H1 (cell line): Measurements from ENCODE around the gene TNRC6C. TPM values are rescaled to one million over a fixed set of nuclear protein-coding genes. Genes with fewer than 3 reads are reported as not detected.

Experiments
- CTCF ChIA-PET: fragments of 300-600 bp; sonication (Branson Sonifier 250); formaldehyde crosslinking; loops from one replicate; lab custom pipeline; 2021; ENCODE audit not compliant: partially characterized antibody; lab: Charles Lee
- POLR2A ChIA-PET: fragments of 300-600 bp; sonication (Branson Sonifier 250); formaldehyde crosslinking; loops from one replicate; lab custom pipeline; 2021; ENCODE audit warnings: inconsistent platforms; ENCODE audit not compliant: partially characterized antibody; lab: Charles Lee
- DNase-seq, 2 experiments: peaks; one replicate each; pipeline versions ENCODE4 v3.0.0 to v3.0.0-alpha.2; 2010 to 2022; ENCODE audit warnings: low spot score in 2 of 2, low read depth in 1 of 2, mixed read lengths in 1 of 2
- FAIRE-seq: peaks from 2 replicates; lab custom pipeline; 2011; peaks lifted over from hg19 to GRCh38; lab: Jason Lieb, UNC
- H2AFZ ChIP-seq: 2 replicates; pipeline ENCODE4 v1.8.1; 2012; ENCODE audit warnings: low read length, inconsistent platforms
- H2AK5ac ChIP-seq: 2 replicates; pipeline ENCODE4 v1.6.1; 2013; ENCODE audit warnings: low read depth, low read length
- H2BK120ac ChIP-seq: replicated peaks from 2 replicates; pipeline ENCODE3; 2013; ENCODE audit warnings: low read depth, low read length, inconsistent platforms
- H2BK12ac ChIP-seq: 2 replicates; pipeline ENCODE4 v1.6.1; 2013; ENCODE audit warnings: low read depth, low read length
- H2BK15ac ChIP-seq: 2 replicates; pipeline ENCODE4 v1.6.1; 2013; ENCODE audit warnings: low read length
- H2BK20ac ChIP-seq: 2 replicates; pipeline ENCODE4 v1.6.1; 2013; ENCODE audit warnings: low read length
- H2BK5ac ChIP-seq: 2 replicates; pipeline ENCODE4 v1.6.1; 2013; ENCODE audit warnings: low read depth, low read length
- H3K14ac ChIP-seq: 2 replicates; pipeline ENCODE4 v1.6.1; 2013; ENCODE audit warnings: inconsistent platforms; ENCODE audit not compliant: insufficient read length
- H3K18ac ChIP-seq: 2 replicates; pipeline ENCODE4 v1.6.1; 2013; ENCODE audit warnings: low read length; ENCODE audit errors: extremely low read depth
- H3K23ac ChIP-seq: 2 replicates; pipeline ENCODE4 v1.6.1; 2013; ENCODE audit warnings: inconsistent platforms; ENCODE audit not compliant: insufficient read length
- H3K23me2 ChIP-seq: 2 replicates; pipeline ENCODE4 v1.6.1; 2013; ENCODE audit warnings: low read depth, low read length
- H3K27ac ChIP-seq: 2 replicates; pipeline ENCODE4 v1.6.1; 2011; ENCODE audit warnings: low read depth, low read length, inconsistent platforms
- H3K27me3 ChIP-seq, 4 experiments: replicated peaks in 1 of 4; 1 replicate in 1 of 4; 2 replicates in 3 of 4; pipeline versions ENCODE4 v1.6.1 to v1.8.1; 2011 to 2013; ENCODE audit warnings: low read length in 3 of 4, mild to moderate bottlenecking in 3 of 4, inconsistent platforms in 2 of 4, mixed read lengths in 2 of 4, moderate library complexity in 1 of 4; ENCODE audit not compliant: control insufficient read depth in 3 of 4, insufficient read depth in 3 of 4; ENCODE audit errors: extremely low read depth in 1 of 4
- H3K36me3 ChIP-seq, 4 experiments: 2 replicates each; pipeline versions ENCODE4 v1.6.1 to v1.8.1; 2011 to 2013; ENCODE audit warnings: mild to moderate bottlenecking in 4 of 4, low read length in 3 of 4, moderate library complexity in 2 of 4, control low read depth in 1 of 4, inconsistent platforms in 1 of 4; ENCODE audit not compliant: insufficient read depth in 4 of 4, control insufficient read depth in 2 of 4
- H3K4ac ChIP-seq: replicated peaks from 2 replicates; pipeline ENCODE3; 2013; ENCODE audit warnings: low read length, low read depth, mixed read lengths, inconsistent platforms; ENCODE audit not compliant: insufficient read length
- H3K4me1 ChIP-seq, 4 experiments: replicated peaks in 1 of 4; 1 replicate in 1 of 4; 2 replicates in 3 of 4; pipeline versions ENCODE4 v1.6.1 to v1.8.1; 2011 to 2013; ENCODE audit warnings: low read length in 3 of 4, inconsistent platforms in 2 of 4, mixed read lengths in 1 of 4; ENCODE audit not compliant: insufficient read depth in 4 of 4, control insufficient read depth in 3 of 4
- H3K4me2 ChIP-seq, 2 experiments: 2 replicates each; pipeline versions ENCODE4 v1.6.1 to v1.8.1; 2011 to 2013; ENCODE audit warnings: low read depth in 2 of 2, low read length in 2 of 2, control low read depth in 1 of 2, inconsistent platforms in 1 of 2, mild to moderate bottlenecking in 1 of 2; ENCODE audit not compliant: insufficient read depth in 1 of 2
- H3K4me3 ChIP-seq, 4 experiments: fragments of 200-600, 300-600 bp in 1 of 4; sonication (generic), shearing (Covaris generic), sonication (Bioruptor Twin) in 1 of 4; 2 replicates each; pipeline versions ENCODE4 v1.5.1 to v1.8.1; 2011 to 2016; ENCODE audit warnings: low read length in 4 of 4, low read depth in 3 of 4, control low read depth in 2 of 4, inconsistent platforms in 2 of 4, mild to moderate bottlenecking in 2 of 4, mixed read lengths in 1 of 4, moderate library complexity in 1 of 4; ENCODE audit not compliant: insufficient read depth in 2 of 4; ENCODE audit errors: extremely low read depth in 1 of 4
- H3K56ac ChIP-seq: replicated peaks from 2 replicates; pipeline ENCODE3; 2013; ENCODE audit warnings: low read depth, mild to moderate bottlenecking, mixed read lengths, low read length, inconsistent platforms; ENCODE audit not compliant: insufficient read length
- H3K79me1 ChIP-seq: 2 replicates; pipeline ENCODE4 v1.6.1; 2013; ENCODE audit warnings: low read depth, low read length, control low read depth
- H3K79me2 ChIP-seq, 2 experiments: 2 replicates each; pipeline versions ENCODE4 v1.6.1 to v1.8.1; 2012 to 2013; ENCODE audit warnings: low read length in 2 of 2, mild to moderate bottlenecking in 2 of 2, inconsistent platforms in 1 of 2; ENCODE audit not compliant: insufficient read depth in 2 of 2, control insufficient read depth in 1 of 2
- H3K9ac ChIP-seq, 4 experiments: replicated peaks in 1 of 4; 1 replicate in 1 of 4; 2 replicates in 3 of 4; pipeline versions ENCODE4 v1.6.1 to v1.8.1; 2011 to 2013; ENCODE audit warnings: low read depth in 3 of 4, low read length in 3 of 4, control low read depth in 2 of 4, mild to moderate bottlenecking in 2 of 4, moderate library complexity in 2 of 4, inconsistent platforms in 1 of 4; ENCODE audit errors: extremely low read depth in 1 of 4
- H3K9me3 ChIP-seq, 2 experiments: 2 replicates each; pipeline versions ENCODE4 v1.6.1 to v1.8.1; 2012 to 2013; ENCODE audit warnings: mild to moderate bottlenecking in 2 of 2, moderate library complexity in 2 of 2, control low read depth in 1 of 2, inconsistent platforms in 1 of 2, low read depth in 1 of 2, low read length in 1 of 2, mixed read lengths in 1 of 2; ENCODE audit not compliant: insufficient read depth in 2 of 2
- H4K20me1 ChIP-seq, 2 experiments: replicated peaks in 1 of 2; 2 replicates each; pipeline versions ENCODE3 to v1.8.1; 2011 to 2013; ENCODE audit warnings: inconsistent platforms in 2 of 2, low read length in 2 of 2, mild to moderate bottlenecking in 1 of 2; ENCODE audit not compliant: insufficient read depth in 2 of 2, control insufficient read depth in 1 of 2
- H4K5ac ChIP-seq: 2 replicates; pipeline ENCODE4 v1.6.1; 2013; ENCODE audit warnings: low read length, low read depth, mixed read lengths, inconsistent platforms; ENCODE audit not compliant: insufficient read length
- H4K8ac ChIP-seq: 2 replicates; pipeline ENCODE4 v1.8.0; 2013; ENCODE audit warnings: mild to moderate bottlenecking, moderate library complexity, low read length, inconsistent platforms; ENCODE audit not compliant: insufficient read depth; ENCODE audit errors: extremely low read depth
- H4K91ac ChIP-seq: replicated peaks from 2 replicates; pipeline ENCODE3; 2013; ENCODE audit warnings: low read length, mixed read lengths, inconsistent platforms; ENCODE audit not compliant: insufficient read length
- CHD2 ChIP-seq: IDR thresholded peaks from 2 replicates; pipeline ENCODE4 v1.6.1; 2012; ENCODE audit warnings: low read length, improper control_type of control experiment
- CREB1 ChIP-seq: IDR thresholded peaks from 2 replicates; pipeline ENCODE4 v1.6.1; 2012; ENCODE audit warnings: inconsistent platforms
- EP300 ChIP-seq, 2 experiments: IDR thresholded peaks; 1 replicate in 1 of 2; 2 replicates in 1 of 2; pipeline ENCODE4 v1.6.1; 2011 to 2012; ENCODE audit warnings: low read depth in 2 of 2, low read length in 2 of 2, mild to moderate bottlenecking in 2 of 2, borderline replicate concordance in 1 of 2, inconsistent platforms in 1 of 2, moderate library complexity in 1 of 2
- FOSL1 ChIP-seq: IDR thresholded peaks from 2 replicates; pipeline ENCODE4 v1.6.1; 2011; ENCODE audit warnings: mild to moderate bottlenecking, low read depth, low read length, moderate library complexity; ENCODE audit not compliant: insufficient read depth
- GTF2F1 ChIP-seq: IDR thresholded peaks from 2 replicates; pipeline ENCODE4 v1.6.1; 2012; ENCODE audit warnings: low read depth, low read length, improper control_type of control experiment, borderline replicate concordance
- KDM1A ChIP-seq: fragments of 200-600, 300-600 bp; sonication (generic); IDR thresholded peaks from 2 replicates; pipeline ENCODE4 v1.7.1; 2016; ENCODE audit warnings: mild to moderate bottlenecking, low read length, borderline replicate concordance
- KDM4A ChIP-seq: IDR thresholded peaks from one replicate; pipeline ENCODE4 v1.7.1; 2012; ENCODE audit warnings: low read depth, mild to moderate bottlenecking, moderate library complexity, low read length, inconsistent platforms; ENCODE audit not compliant: severe bottlenecking
- MAFK ChIP-seq: IDR thresholded peaks from 2 replicates; pipeline ENCODE4 v1.6.1; 2012; ENCODE audit warnings: low read depth, mild to moderate bottlenecking, improper control_type of control experiment, low read length
- POLR2A ChIP-seq, 2 experiments: IDR thresholded peaks; 1 replicate in 1 of 2; 2 replicates in 1 of 2; pipeline ENCODE4 v1.6.1; 2011; ENCODE audit warnings: low read depth in 2 of 2, low read length in 2 of 2, mild to moderate bottlenecking in 2 of 2; ENCODE audit errors: control extremely low read depth in 1 of 2
- POU5F1 ChIP-seq: IDR thresholded peaks from 2 replicates; pipeline ENCODE4 v1.6.1; 2011; ENCODE audit warnings: low read depth, mild to moderate bottlenecking, low read length, moderate library complexity
- RFX5 ChIP-seq: IDR thresholded peaks from 2 replicates; pipeline ENCODE4 v1.6.1; 2011; ENCODE audit warnings: low read depth, low read length, improper control_type of control experiment, borderline replicate concordance
- SIX5 ChIP-seq: IDR thresholded peaks from 2 replicates; pipeline ENCODE4 v1.6.1; 2011; ENCODE audit warnings: mild to moderate bottlenecking, low read depth, low read length
- TAF1 ChIP-seq: IDR thresholded peaks from 2 replicates; pipeline ENCODE4 v1.6.1; 2011; ENCODE audit warnings: mild to moderate bottlenecking, low read depth, low read length
- TBP ChIP-seq: IDR thresholded peaks from 2 replicates; pipeline ENCODE4 v1.6.1; 2011; ENCODE audit warnings: low read depth, low read length, improper control_type of control experiment
- TEAD4 ChIP-seq: IDR thresholded peaks from 2 replicates; pipeline ENCODE4 v1.6.1; 2012; ENCODE audit warnings: low read depth, low read length, inconsistent platforms, mixed read lengths
- ZNF274 ChIP-seq: IDR thresholded peaks from 2 replicates; pipeline ENCODE4 v1.7.0; 2012; ENCODE audit warnings: low read length, borderline replicate concordance; ENCODE audit errors: extremely low read depth
- WGBS, 2 experiments: shearing (Covaris generic) in 1 of 2; methylation state at CpG; one replicate each; pipeline versions ENCODE4 v1.1.6 to v1.1.7; 2013 to 2015; ENCODE audit warnings: low lambda C conversion rate in 2 of 2, mixed read lengths in 2 of 2, inconsistent platforms in 1 of 2, low coverage in 1 of 2, missing lambda C conversion rate in 1 of 2; ENCODE audit not compliant: insufficient replicate concordance in 2 of 2, insufficient coverage in 1 of 2, insufficient read length in 1 of 2; ENCODE audit errors: extremely low coverage in 1 of 2, missing lambda C conversion rate in 1 of 2; 5-methylcytosine and 5-hydroxymethylcytosine counted together
- polyA plus RNA-seq, 7 experiments: library from polyadenylated mRNA; depleted of rRNA in 3 of 7; stranded (reverse) in 5 of 7; unstranded in 2 of 7; fragments of >200 nt in 5 of 7; fragments of 200-250 nt in 2 of 7; gene quantifications; 1 replicate in 5 of 7; 2 replicates in 1 of 7; 4 replicates in 1 of 7; pipeline versions ENCODE4 v1.2.1 to v1.2.3, GENCODE V29; 2011 to 2013; ENCODE audit warnings: missing spikeins in 2 of 7, mixed read lengths in 2 of 7
- total RNA-seq: library from RNA; stranded (reverse); fragmentation: NEBNext Ultra II Directional; extraction: Animal tissue kit (Norgen Biotek cat#: 25700); gene quantifications from 2 replicates; pipeline ENCODE4 v1.2.1, GENCODE V29; 2021

Gene TNRC6C
- total and polyA plus RNA-seq, 2 of the 8 experiments (the other 6 are each of a cell fraction or from before 2014, with no cell fraction given), result 2.8 to 28.9 TPM

DNA sequence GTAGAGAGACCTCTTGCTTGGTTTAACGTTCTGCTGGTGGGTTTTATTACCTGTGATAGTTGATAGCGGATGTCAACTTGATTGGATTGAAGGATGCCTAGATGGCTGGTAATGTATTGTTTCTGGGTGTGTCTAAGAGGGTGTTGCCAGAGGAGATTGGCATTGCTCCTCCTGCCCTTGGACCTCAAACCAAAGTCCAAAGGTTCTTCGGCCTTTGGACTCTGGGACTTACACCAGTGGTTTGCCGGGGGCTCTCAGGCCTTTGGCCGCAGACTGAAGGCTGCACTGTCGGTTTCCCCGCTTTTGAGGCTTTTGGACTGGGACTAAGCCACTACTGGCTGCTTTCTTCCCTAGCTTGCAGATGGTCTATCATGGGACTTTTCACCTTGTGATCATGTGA lies 17.5 kb upstream of the TNRC6C start:
- Histone ChIP-seq H4K5ac (no peak overlapping the region), H2BK120ac (no peak overlapping the region), H3K4me2 (no peak overlapping the region), H2BK15ac (0 out of 2 replicates have a peak overlapping the region, but pooled peaks have one; percentile 65), H2AK5ac (no peak overlapping the region), H3K56ac (no peak overlapping the region), H4K91ac (no peak overlapping the region), H3K18ac (no peak overlapping the region), H3K14ac (no peak overlapping the region), H4K8ac (no peak overlapping the region), H3K36me3 (no peaks in the 10 kb centered on the region), H3K23me2 (no peaks in the 10 kb centered on the region), H2BK20ac (no peak overlapping the region), H3K23ac (no peak overlapping the region), H3K27ac (no peak overlapping the region), H2AFZ (no peak overlapping the region), H3K27me3 (peaks cover 0 to 2% (median 0%) of the 10 kb centered on the region in 4 experiments; a peak in 1 of 7 replicates), H2BK5ac (no peak overlapping the region), H3K4me1 (peaks cover 0 to 7% (median 0%) of the 10 kb centered on the region in 4 experiments; a peak in 4 of 7 replicates), H3K4me3 (no peak overlapping the region), H3K9me3 (no peaks in the 10 kb centered on the region), H2BK12ac (no peak overlapping the region), H3K9ac (no peak overlapping the region), H3K4ac (no peak overlapping the region), H4K20me1 (no peaks in the 10 kb centered on the region), H3K79me2 (no peaks in the 10 kb centered on the region), H3K79me1 (no peaks in the 10 kb centered on the region)
- no peak for DNase-seq
- POLR2A ChIA-PET, result interaction anchor here (5.8 to 10.3 kb wide), 2 partner anchors 15 to 16 kb away, joined by 42 to 100 read pairs; partner anchors contain the start of gene TNRC6C
- 91% methylated on average over 7 of the region's 7 CpGs; no CpG with 5 or more reads in 1 of the 2 experiments for WGBS, 2 experiments
- FAIRE-seq, result no peak
- CTCF ChIA-PET, result interaction anchor here (1.0 to 1.3 kb wide), 3 partner anchors 8 to 15 kb away, joined by 3 read pairs; no protein-coding TSS in a partner anchor
- TF ChIP-seq POU5F1 (no peak), SIX5 (no peak), RFX5 (no peak), POLR2A (IDR thresholded peaks at IDR 0.05; ENCODE audit: control extremely low read depth in 1 of 2, low read depth in 2 of 2, low read length in 2 of 2) (no peak), FOSL1 (no peak), KDM4A (no peak), ZNF274 (no peak), CHD2 (no peak), KDM1A (no peak), MAFK (no peak), TEAD4 (no peak), TBP (no peak), TAF1 (no peak), GTF2F1 (no peak), CREB1 (no peak), EP300 (IDR thresholded peaks at IDR 0.05; ENCODE audit: borderline replicate concordance in 1 of 2, low read depth in 2 of 2, low read length in 2 of 2) (no peak)
